GM12878 (cell line): ENCODE measurements around the gene PPP4R1. TPM values are rescaled to one million over a fixed set of nuclear protein-coding genes. Genes with fewer than 3 reads are reported as not detected.

Source experiments
- ATAC-seq: fragments of 200-7000 bp; cut with Tn5 transposase; 3 replicates; pipeline ENCODE4 v1.9.1; 2020; ENCODE audit warnings: mild to moderate bottlenecking, moderate library complexity
- BruUV-seq: library from RNA; stranded (reverse); fragments of 400-500 nt; replicated peaks from 2 replicates; lab custom pipeline; 2021; lab: Mats Ljungman, UMichigan
- CTCF ChIA-PET: fragments of 300-600 bp; sonication (Branson Sonifier 250); formaldehyde crosslinking; extraction: SDS; loops from one replicate; lab custom pipeline; 2021; ENCODE audit warnings: inconsistent platforms; lab: Yijun Ruan, JAX
- POLR2A ChIA-PET: fragments of 350-600 bp; formaldehyde crosslinking; extraction: SDS; loops from one replicate; lab custom pipeline; 2021; ENCODE audit warnings: inconsistent platforms; lab: Charles Lee
- RAD21 ChIA-PET: fragments of 300-600 bp; sonication (Branson Sonifier 250); formaldehyde crosslinking; loops from one replicate; lab custom pipeline; 2023; ENCODE audit warnings: antibody characterized with exemption; ENCODE audit not compliant: unreplicated experiment; lab: Charles Lee
- SMC1A ChIA-PET: fragments of 300-600 bp; sonication (Branson Sonifier 250); formaldehyde crosslinking; loops from one replicate; lab custom pipeline; 2023; ENCODE audit not compliant: unreplicated experiment, uncharacterized antibody; lab: Charles Lee
- DNase-seq: peaks from one replicate; pipeline ENCODE4 v3.0.0-alpha.2; 2011; ENCODE audit warnings: low read depth, low spot score
- FAIRE-seq: peaks from 3 replicates; lab custom pipeline; 2011; peaks lifted over from hg19 to GRCh38; lab: Jason Lieb, UNC
- H2AFZ ChIP-seq: 2 replicates; pipeline ENCODE4 v1.6.0; 2011; ENCODE audit warnings: low read depth, low read length, control low read depth; ENCODE audit not compliant: control insufficient read depth
- H3K27ac ChIP-seq: 2 replicates; pipeline ENCODE4 v1.5.1; 2011; ENCODE audit warnings: control low read depth; ENCODE audit not compliant: control insufficient read depth, insufficient read depth
- H3K27me3 ChIP-seq, 2 experiments: replicated peaks in 1 of 2; 2 replicates each; pipeline versions ENCODE4 v1.6.0 to v1.6.1; 2011; ENCODE audit warnings: low read length in 1 of 2; ENCODE audit not compliant: control insufficient read depth in 2 of 2, insufficient read depth in 2 of 2
- H3K36me3 ChIP-seq, 2 experiments: 2 replicates each; pipeline ENCODE4 v1.5.1; 2011; ENCODE audit warnings: low read length in 1 of 2; ENCODE audit not compliant: control insufficient read depth in 2 of 2, insufficient read depth in 2 of 2
- H3K4me1 ChIP-seq: 2 replicates; pipeline ENCODE4 v1.6.1; 2011; ENCODE audit warnings: mild to moderate bottlenecking, low read length, moderate library complexity, mixed read lengths; ENCODE audit not compliant: control insufficient read depth, insufficient read depth
- H3K4me2 ChIP-seq: 2 replicates; pipeline ENCODE4 v1.6.0; 2011; ENCODE audit warnings: control low read depth; ENCODE audit not compliant: control insufficient read depth, insufficient read depth
- H3K4me3 ChIP-seq: fragments of 200-600 bp; sonication (generic); 2 replicates; pipeline ENCODE4 v1.5.1; 2016
- H3K79me2 ChIP-seq: 2 replicates; pipeline ENCODE4 v1.6.0; 2011; ENCODE audit warnings: low read length; ENCODE audit not compliant: control insufficient read depth, insufficient read depth
- H3K9ac ChIP-seq: 2 replicates; pipeline ENCODE4 v1.8.0; 2011; ENCODE audit warnings: low read length, control low read depth, mixed read lengths; ENCODE audit not compliant: control insufficient read depth, insufficient read depth
- H3K9me3 ChIP-seq: replicated peaks from 3 replicates; pipeline ENCODE4 v1.5.1; 2011; ENCODE audit warnings: mild to moderate bottlenecking, low read length; ENCODE audit not compliant: control insufficient read depth, insufficient read depth
- H4K20me1 ChIP-seq: 2 replicates; pipeline ENCODE4 v1.6.0; 2011; ENCODE audit not compliant: control insufficient read depth, insufficient read depth
- BACH1 ChIP-seq: fragments of 450-650 bp; IDR thresholded peaks from 2 replicates; pipeline ENCODE4 v1.6.1; 2017; ENCODE audit warnings: mild to moderate bottlenecking, borderline replicate concordance
- EGR1 ChIP-seq, 2 experiments: IDR thresholded peaks; 1 replicate in 1 of 2; 2 replicates in 1 of 2; pipeline ENCODE4 v1.6.1; 2011 to 2012; ENCODE audit warnings: low read depth in 2 of 2, low read length in 2 of 2, borderline replicate concordance in 1 of 2, mild to moderate bottlenecking in 1 of 2, moderate library complexity in 1 of 2
- ETV6 ChIP-seq, 2 experiments: fragments of 450-650 bp in 1 of 2; IDR thresholded peaks in 1 of 2; conservative IDR thresholded peaks in 1 of 2; 2 replicates each; pipeline ENCODE4 v1.6.1; 2014; ENCODE audit warnings: antibody characterized with exemption in 1 of 2, borderline replicate concordance in 1 of 2, low read depth in 1 of 2, mild to moderate bottlenecking in 1 of 2, moderate library complexity in 1 of 2
- NFYA ChIP-seq: IDR thresholded peaks from 2 replicates; pipeline ENCODE4 v1.6.1; 2011; ENCODE audit warnings: low read depth, mild to moderate bottlenecking, low read length, improper control_type of control experiment, borderline replicate concordance
- SMAD5 ChIP-seq: IDR thresholded peaks from 2 replicates; pipeline ENCODE4 v1.6.1; 2016; ENCODE audit warnings: antibody characterized with exemption, low read depth
- WGBS: methylation state at CpG from one replicate; pipeline ENCODE4 v1.1.6; 2016; ENCODE audit warnings: low lambda C conversion rate; ENCODE audit not compliant: insufficient replicate concordance, insufficient coverage; ENCODE audit errors: missing lambda C conversion rate; 5-methylcytosine and 5-hydroxymethylcytosine counted together
- in situ Hi-C: fragments of 300-500 bp; cut with MboI; formaldehyde crosslinking; loops from 9 replicates; pipeline ENCODE4 v1.14.3; 2018; ENCODE audit warnings: mixed read lengths
- intact Hi-C: fragments of 100-400 bp; cut with micrococcal nuclease; formaldehyde crosslinking; loops from one replicate; pipeline ENCODE4 v1.14.2; 2022; ENCODE audit not compliant: unreplicated experiment
- polyA plus RNA-seq, 11 experiments: library from polyadenylated mRNA; depleted of rRNA in 4 of 11; unstranded in 6 of 11; stranded (reverse) in 5 of 11; fragments of >200 nt; fragmentation: Nextera tagmentation in 4 of 11; fragmentation: Illumina TruSeq in 1 of 11; extraction: Ambion mirVana in 4 of 11; extraction: Trizol in 1 of 11; gene quantifications; 1 replicate in 1 of 11; 2 replicates in 10 of 11; pipeline versions ENCODE4 v1.2.1 to v1.2.3, GENCODE V29; 2011 to 2016; ENCODE audit warnings: inconsistent platforms in 2 of 11, missing spikeins in 2 of 11, low read depth in 1 of 11
- total RNA-seq, 4 experiments: library from RNA; depleted of rRNA in 3 of 4; stranded (reverse); fragments of >200 nt in 3 of 4; fragmentation: Illumina TruSeq in 1 of 4; extraction: Trizol in 1 of 4; gene quantifications; 2 replicates each; pipeline versions ENCODE4 v1.2.1 to v1.2.3, GENCODE V29; 2013 to 2021

The PPP4R1 gene
- total and polyA plus RNA-seq, 10 of the 15 experiments (the other 5 are each of a cell fraction or from before 2014, with no cell fraction given): 10.9 to 44.4 (median 26.0) TPM

DNA sequence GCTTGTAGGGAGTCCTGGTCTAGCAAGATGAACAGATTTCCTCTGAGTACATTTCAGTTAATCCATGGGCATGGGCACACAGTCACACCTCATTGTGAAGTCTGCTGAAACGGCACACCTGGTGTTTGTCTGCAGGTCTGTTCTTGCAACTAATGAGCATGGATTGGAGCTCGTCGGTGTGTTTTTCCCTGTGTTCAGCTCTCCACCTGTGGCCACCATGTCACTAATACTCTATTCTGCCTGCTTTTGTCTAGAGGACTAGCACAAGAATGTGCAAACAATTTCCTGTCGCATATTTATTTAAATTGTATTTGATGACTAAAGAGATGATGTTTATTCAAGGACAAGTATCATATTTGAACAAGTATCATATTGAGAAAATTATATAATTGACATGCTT is 24.5 kb upstream of the PPP4R1 start:
- H3K27me3 ChIP-seq: no peaks in the 10 kb centered on the region
- ChIA-PET SMC1A (no interaction called here), RAD21 (no interaction called here), CTCF (no interaction called here), POLR2A (no interaction called here)
- no peak overlapping the region for H3K9ac ChIP-seq
- no peaks in the 10 kb centered on the region for H4K20me1 ChIP-seq
- intact Hi-C loops (no loop called here), in situ Hi-C loops (no loop called here)
- no peaks in the 10 kb centered on the region for H3K79me2 ChIP-seq
- TF ChIP-seq BACH1: no peak
- no peak for TF ChIP-seq ETV6 (conservative IDR thresholded peaks at IDR 0.05 in 1 of 2, IDR thresholded peaks at IDR 0.05 in 1 of 2; ENCODE audit: borderline replicate concordance in 1 of 2, low read depth in 1 of 2)
- TF ChIP-seq NFYA: no peak
- no peak for TF ChIP-seq EGR1 (IDR thresholded peaks at IDR 0.05; ENCODE audit: borderline replicate concordance in 1 of 2, low read depth in 2 of 2, low read length in 2 of 2)
- H2AFZ ChIP-seq: no peak overlapping the region
- no peak overlapping the region for H3K4me2 ChIP-seq
- H3K4me3 ChIP-seq: no peak overlapping the region
- H3K36me3 ChIP-seq: no peaks in the 10 kb centered on the region
- ATAC-seq: no peak
- 73% methylated on average over 4 of the region's 4 CpGs for WGBS
- no peak overlapping the region for H3K27ac ChIP-seq
- H3K9me3 ChIP-seq: peaks cover 5% of the 10 kb centered on the region; the same call in 2 of the 3 replicates
- BruUV-seq: no TSS peak
- no peak for DNase-seq
- no peaks in the 10 kb centered on the region for H3K4me1 ChIP-seq
- FAIRE-seq: no peak

DNA sequence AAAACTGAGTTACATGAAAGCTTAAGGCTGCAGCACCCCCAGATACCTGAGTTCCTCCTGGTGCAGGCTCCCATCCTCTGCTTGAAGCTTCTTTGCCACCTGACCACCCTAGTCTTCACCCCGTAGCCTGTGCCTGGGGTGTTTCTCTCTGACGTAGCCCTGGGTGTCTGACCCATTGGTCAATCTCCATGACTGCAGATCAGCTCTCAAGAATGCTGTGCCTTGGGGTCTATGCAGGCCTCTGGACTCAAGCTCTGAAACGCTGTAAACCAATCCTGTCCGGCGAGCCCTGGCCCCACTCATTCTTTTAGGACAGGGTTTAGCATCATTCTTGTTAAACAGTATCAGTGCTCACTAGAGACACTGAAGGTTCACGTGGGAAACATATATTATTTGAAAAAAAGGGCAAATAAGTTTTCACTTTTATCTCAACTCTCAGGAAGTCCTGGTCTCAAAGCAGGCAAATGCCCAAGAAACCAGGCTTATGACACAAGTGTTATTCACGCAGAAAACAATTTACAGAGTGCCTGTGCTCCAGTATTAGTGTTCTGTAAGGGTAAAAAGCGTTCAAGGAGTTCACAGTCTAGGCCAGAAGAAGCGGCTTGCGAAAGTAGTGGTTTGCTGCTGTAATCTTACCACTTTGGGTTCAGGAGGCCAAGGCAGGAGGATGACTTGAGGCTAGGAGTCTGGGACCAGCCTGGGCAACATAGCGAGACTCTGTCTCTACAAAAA is 22.8 kb upstream of the PPP4R1 start:
- SMC1A ChIA-PET: interaction anchor here (0.6 kb wide), 1 partner anchor 35 kb away, joined by 3 read pairs; no protein-coding TSS in a partner anchor
- Histone ChIP-seq H3K4me2 (no peak overlapping the region), H3K9me3 (peaks cover 5% of the 10 kb centered on the region; the same call in 2 of the 3 replicates), H4K20me1 (no peaks in the 10 kb centered on the region), H3K9ac (no peak overlapping the region), H3K4me1 (no peaks in the 10 kb centered on the region), H3K27me3 (no peaks in the 10 kb centered on the region), H3K4me3 (no peak overlapping the region), H3K79me2 (no peaks in the 10 kb centered on the region), H2AFZ (no peak overlapping the region), H3K27ac (no peak overlapping the region), H3K36me3 (no peaks in the 10 kb centered on the region)
- FAIRE-seq (no peak), ATAC-seq (no peak), DNase-seq (no peak)
- RAD21 ChIA-PET: no interaction called here
- POLR2A ChIA-PET: no interaction called here
- BruUV-seq: no TSS peak
- CTCF ChIA-PET: no interaction called here
- no peak for TF ChIP-seq SMAD5
- WGBS: 53% methylated on average over 11 of the region's 11 CpGs
- in situ Hi-C loops: no loop called here
- intact Hi-C loops: no loop called here
